GM12864 (cell line): ENCODE results near the gene SART3.
"Not testable (repeated sequence)": the region's sequence is repeated elsewhere in the genome, so short reads cannot be mapped to it uniquely, and the experiment has no call there.

Experiments used
- DNase-seq: peaks from one replicate; pipeline ENCODE4 v3.0.0-alpha.2; 2011; ENCODE audit warnings: low read depth
- H3K4me3 ChIP-seq: 2 replicates; pipeline ENCODE4 v1.5.1; 2011; ENCODE audit warnings: mild to moderate bottlenecking, low read depth, low read length, control low read depth
- TF ChIP-seq, protein P1 (sequence below): IDR thresholded peaks from 2 replicates; pipeline ENCODE4 v1.5.1; 2011; ENCODE audit warnings: low read depth, mild to moderate bottlenecking, moderate library complexity, low read length, control low read depth, inconsistent platforms; ENCODE audit errors: missing control alignments

SART3 gene

DNA sequence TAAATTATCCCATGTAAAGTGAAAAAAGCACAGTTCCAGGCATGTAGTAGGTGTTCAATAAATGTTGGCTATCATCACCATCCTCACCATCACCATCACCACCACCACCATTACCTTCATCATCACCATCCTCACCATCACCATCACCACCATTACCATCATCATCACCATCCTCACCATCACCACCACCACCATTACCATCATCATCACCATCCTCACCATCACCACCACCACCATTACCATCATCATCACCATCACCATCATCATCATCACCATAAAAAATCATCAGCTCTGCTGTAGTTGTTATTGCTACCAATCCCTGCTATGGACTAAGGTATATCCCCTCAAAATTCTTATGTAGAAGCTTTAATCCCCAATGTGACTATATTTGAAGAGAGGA lies 16.5 kb upstream of the SART3 start:
- no peak for DNase-seq
- TF ChIP-seq, protein P1, sequence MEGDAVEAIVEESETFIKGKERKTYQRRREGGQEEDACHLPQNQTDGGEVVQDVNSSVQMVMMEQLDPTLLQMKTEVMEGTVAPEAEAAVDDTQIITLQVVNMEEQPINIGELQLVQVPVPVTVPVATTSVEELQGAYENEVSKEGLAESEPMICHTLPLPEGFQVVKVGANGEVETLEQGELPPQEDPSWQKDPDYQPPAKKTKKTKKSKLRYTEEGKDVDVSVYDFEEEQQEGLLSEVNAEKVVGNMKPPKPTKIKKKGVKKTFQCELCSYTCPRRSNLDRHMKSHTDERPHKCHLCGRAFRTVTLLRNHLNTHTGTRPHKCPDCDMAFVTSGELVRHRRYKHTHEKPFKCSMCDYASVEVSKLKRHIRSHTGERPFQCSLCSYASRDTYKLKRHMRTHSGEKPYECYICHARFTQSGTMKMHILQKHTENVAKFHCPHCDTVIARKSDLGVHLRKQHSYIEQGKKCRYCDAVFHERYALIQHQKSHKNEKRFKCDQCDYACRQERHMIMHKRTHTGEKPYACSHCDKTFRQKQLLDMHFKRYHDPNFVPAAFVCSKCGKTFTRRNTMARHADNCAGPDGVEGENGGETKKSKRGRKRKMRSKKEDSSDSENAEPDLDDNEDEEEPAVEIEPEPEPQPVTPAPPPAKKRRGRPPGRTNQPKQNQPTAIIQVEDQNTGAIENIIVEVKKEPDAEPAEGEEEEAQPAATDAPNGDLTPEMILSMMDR, result no peak
- no peak overlapping the region for H3K4me3 ChIP-seq

DNA sequence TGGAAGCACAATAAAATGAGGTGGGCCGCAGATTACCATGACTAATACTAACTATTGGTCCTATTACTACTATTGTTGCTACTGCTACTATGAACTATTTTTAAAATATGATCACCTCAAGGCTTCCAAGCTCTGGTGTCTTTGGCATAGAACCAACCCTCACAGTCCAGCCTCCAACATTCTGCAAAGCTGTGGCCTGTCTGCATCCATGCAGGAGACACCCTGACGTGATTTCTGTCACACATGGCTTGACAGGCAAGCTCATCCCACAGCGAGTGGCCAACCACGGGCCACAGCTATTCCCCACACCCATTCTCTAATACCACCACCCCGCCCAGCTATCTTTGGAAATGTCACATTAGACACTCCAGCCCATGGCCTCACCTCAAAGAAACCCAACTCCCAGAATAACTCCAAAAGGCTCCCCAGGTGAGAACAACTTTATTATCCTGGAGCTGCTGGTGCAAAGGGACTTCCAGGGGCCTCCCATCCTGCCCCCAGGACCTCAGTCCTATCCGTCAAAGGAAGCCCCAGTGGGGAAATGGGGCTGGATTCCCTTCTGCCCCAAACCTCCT lies 15.8 kb upstream of the SART3 start:
- no peak overlapping the region for H3K4me3 ChIP-seq
- TF ChIP-seq, protein P1, result no peak
- no peak for DNase-seq

DNA sequence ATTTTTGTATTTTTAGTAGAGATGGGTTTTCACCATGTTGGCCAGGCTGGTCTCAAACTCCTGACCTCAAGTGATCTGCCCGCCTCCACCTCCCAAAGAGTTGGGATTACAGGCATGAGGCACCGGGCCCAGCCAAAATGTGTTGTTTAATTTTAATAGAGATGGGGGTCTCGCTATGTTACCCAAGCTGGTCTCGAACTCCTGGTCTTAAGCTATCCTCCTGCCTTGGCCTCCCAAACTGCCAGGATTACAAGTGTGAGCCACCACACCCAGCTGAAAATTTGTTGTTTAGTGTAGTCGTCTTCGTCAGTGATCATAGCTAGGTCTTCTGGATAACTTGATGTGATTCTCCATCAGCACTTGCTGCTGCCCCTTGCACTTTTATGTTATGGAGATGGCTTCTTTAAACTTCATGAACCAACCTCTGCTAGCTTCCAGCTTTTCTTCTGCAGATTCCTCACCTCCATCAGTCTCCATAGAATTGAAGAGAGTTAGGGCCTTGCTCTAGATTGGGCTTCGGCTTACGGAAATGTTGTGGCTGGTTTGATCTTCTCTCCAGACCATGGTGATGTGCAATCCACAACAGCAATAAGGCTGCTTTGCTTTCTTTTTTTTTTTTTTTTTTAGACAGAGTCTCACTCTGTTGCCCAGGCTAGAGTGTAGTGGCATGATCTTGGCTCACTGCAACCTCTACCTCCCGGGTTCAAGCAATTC lies 14.4 kb upstream of the SART3 start:
- H3K4me3 ChIP-seq, result no peak overlapping the region
- TF ChIP-seq, protein P1, result no peak
- no peak for DNase-seq

DNA sequence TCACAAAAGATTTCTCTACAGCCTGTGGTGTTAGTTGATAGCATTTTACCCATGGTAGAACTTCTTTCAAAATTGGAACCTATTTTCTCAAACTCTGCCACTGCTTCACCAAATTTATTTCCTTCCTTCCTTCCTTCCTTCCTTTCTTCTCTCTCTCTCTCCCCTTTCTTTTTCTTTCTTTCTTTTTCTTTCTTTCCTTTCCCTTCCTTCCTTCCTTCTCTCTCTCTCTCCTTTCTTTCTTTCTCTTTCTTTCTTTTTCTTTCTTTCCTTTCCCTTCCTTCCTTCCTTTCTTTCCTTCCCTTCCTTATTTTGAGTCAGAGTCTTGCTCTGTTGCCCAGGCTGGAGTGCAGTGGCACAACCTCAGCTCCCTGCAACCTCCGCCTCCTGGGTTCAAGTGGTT lies 13.3 kb upstream of the SART3 start:
- not testable (repeated sequence) for DNase-seq, H3K4me3 ChIP-seq

DNA sequence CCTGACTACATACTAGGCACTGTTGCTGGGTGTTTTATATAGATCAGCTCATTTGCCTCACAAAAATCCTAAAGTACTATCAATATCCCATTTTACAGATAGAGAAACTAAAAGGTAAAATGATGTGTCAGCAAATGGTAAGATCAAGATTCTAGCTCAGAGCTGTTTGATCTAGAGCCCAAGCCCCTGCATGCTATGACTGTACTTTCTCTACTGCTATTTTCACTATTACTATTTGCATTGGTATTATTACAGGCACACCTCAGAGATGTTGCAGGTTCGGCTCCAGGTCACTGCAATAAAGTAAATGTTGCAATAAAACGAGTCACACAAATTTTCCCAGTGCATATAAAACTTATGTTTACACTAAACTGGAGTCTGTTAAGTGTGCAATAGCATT lies 12.3 kb upstream of the SART3 start:
- no peak for DNase-seq
- TF ChIP-seq, protein P1, result no peak
- H3K4me3 ChIP-seq, result no peak overlapping the region

DNA sequence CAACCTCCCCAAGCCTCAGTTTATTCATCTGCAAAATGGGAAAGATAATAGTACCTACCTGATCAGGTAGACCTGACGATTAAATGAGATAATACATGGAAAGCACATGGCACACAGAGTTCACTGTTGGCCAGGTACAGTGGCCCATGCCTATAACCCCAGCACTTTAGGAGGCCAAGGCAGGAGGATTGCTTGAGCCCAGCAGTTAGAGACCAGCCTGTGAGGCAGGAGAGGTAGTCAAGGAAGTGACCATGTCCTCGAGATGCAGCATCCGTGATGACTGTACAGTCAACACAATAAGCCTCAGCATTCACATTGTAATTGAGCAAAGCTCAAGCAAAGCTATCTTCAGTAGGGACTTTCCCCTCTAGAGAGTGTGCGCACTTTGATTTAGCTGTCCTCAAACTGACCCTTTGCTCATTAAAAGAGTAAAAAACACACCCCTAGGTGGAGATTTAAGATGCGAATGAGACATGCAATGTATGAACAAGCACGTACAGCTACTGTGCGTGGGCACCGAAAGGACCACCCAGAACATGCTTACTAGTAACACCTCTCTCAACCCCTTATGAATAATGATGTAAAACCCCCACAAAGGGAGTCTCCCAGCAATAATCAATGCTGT lies 11.3 kb upstream of the SART3 start:
- DNase-seq, result no peak
- no peak overlapping the region for H3K4me3 ChIP-seq
- TF ChIP-seq, protein P1, result no peak

DNA sequence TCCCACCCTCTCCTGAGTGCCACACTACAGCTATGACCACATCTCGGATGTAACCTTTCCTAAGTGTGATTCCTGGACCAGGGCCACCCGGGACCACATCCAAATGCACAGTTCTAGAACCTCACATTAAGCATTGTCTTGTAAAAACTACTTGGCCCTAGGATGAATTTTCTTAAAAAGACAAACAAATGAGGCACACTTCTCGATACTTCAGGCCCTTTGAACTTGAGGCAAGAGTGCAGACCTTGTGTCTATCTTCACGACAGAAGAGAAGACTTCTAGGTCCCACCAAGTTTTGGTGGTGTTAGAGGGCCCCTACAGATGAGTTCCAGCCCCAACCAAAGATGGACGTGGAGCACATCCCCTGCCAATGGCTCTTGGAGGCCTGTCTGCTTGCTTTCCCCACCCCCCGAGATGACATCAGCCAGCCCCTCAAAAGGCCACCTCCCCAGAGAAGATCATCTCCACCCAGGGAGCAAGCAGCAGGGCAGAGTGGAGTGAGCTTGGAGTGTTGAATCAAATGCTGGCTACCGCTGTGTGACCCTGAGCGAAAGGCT lies 10.7 kb upstream of the SART3 start:
- TF ChIP-seq, protein P1, result no peak
- DNase-seq, result no peak
- H3K4me3 ChIP-seq, result no peak overlapping the region; the same call in 1 of the 2 replicates
